ENCODE measurements around the gene ASXL3. TPM values are rescaled to one million over a fixed set of nuclear protein-coding genes. Genes with fewer than 3 reads are reported as not detected.

The ASXL3 gene
- total RNA-seq, 1 donor from 2014 or later: 6.6 TPM

DNA sequence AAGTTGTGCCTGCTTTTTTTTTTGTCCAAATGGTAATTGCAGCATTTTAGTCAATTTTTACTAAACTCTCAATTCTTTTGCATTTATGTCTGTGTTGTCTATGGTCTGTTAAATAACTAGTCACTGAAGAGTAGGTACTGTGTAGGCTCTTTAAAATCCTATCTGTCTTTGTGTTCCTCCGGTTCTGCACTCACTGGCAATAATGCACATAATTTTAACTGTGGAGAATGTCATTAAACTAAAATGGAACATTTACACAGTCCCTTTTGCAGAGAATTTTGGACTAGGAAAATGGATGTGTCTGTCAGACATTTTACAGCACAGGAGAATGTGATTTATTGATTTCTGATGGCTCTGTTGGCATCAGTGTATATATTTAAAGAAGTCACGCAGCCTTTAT lies 116.6 kb downstream of the ASXL3 start:
- Histone ChIP-seq H3K4me3 (no peak overlapping the region), H3K4me1 (no peaks in the 10 kb centered on the region), H3K9me3 (no peaks in the 10 kb centered on the region), H3K36me3 (no peaks in the 10 kb centered on the region), H3K27me3 (no peaks in the 10 kb centered on the region), H3K27ac (no peak overlapping the region)
- no peak for DNase-seq (ENCODE audit: low spot score in 2 of 2)
- TF ChIP-seq, protein P1, sequence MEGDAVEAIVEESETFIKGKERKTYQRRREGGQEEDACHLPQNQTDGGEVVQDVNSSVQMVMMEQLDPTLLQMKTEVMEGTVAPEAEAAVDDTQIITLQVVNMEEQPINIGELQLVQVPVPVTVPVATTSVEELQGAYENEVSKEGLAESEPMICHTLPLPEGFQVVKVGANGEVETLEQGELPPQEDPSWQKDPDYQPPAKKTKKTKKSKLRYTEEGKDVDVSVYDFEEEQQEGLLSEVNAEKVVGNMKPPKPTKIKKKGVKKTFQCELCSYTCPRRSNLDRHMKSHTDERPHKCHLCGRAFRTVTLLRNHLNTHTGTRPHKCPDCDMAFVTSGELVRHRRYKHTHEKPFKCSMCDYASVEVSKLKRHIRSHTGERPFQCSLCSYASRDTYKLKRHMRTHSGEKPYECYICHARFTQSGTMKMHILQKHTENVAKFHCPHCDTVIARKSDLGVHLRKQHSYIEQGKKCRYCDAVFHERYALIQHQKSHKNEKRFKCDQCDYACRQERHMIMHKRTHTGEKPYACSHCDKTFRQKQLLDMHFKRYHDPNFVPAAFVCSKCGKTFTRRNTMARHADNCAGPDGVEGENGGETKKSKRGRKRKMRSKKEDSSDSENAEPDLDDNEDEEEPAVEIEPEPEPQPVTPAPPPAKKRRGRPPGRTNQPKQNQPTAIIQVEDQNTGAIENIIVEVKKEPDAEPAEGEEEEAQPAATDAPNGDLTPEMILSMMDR (IDR thresholded peaks at IDR 0.05): no peak
- intact Hi-C loops (cut with DNase I): no loop called here

DNA sequence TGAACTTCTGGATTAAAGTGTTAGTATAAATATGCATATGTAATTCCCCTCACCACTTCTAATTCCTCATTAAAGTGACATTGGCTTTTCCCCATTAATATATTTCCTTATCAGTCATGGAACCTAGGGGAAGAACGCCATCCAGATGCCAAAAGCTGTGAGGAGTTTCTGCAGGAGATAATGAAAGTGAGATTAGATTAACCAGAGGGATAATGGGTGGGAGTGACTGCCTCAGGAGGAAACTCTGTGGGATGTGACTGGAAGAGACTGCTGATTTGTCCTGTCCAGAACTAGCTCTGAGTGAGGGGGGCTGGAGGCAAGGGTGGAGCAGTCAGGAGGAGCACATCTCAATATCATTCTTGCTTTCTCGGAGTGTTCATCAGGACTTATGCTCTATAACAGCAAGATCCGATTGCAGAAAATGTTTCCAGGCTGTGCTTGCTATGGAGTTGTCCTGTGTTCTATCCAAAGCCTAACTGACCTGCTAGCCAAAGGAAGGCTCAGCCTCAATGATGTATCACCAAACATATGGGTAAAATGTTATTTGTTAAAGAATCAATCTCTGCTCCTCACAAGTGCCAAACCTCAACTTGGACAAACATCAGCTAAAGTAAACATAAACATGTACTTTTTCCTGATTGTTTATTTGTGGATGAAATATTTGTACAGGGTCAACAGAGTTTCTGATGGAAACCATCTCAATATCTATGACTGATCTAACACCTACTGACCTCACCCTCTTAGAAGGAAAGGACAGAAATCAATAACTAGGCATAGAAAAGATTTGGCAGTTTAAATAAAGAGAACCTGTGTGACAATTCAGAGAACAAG lies 118.5 kb downstream of the ASXL3 start:
- H3K27me3 ChIP-seq: no peaks in the 10 kb centered on the region
- TF ChIP-seq, protein P1 (IDR thresholded peaks at IDR 0.05): no peak
- no peak overlapping the region for H3K27ac ChIP-seq
- no peaks in the 10 kb centered on the region for H3K36me3 ChIP-seq
- no peak overlapping the region for H3K4me3 ChIP-seq
- intact Hi-C loops (cut with DNase I): no loop called here
- no peaks in the 10 kb centered on the region for H3K4me1 ChIP-seq
- DNase-seq (ENCODE audit: low spot score in 2 of 2): no peak
- no peaks in the 10 kb centered on the region for H3K9me3 ChIP-seq

DNA sequence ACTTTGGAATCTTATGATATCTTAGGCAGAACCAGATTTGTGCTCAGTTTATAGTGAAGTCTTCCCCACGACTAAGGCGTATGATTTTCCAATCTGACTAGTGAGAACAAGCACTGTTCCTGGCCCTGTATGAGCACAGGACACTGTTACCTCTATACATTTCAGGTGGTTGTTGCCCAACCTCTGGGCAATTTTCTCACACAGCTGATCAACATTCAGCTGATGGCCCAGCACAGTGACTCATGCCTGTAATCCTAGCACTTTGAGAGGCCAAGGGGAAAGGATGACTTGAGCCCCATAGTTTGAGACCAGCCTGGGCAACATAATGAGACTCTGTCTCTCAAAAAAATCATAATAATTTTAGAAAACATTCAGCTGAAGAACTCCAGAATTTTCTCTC lies 119.5 kb downstream of the ASXL3 start:
- intact Hi-C loops (cut with DNase I): no loop called here
- H3K36me3 ChIP-seq: no peaks in the 10 kb centered on the region
- DNase-seq (ENCODE audit: low spot score in 2 of 2): no peak
- TF ChIP-seq, protein P1 (IDR thresholded peaks at IDR 0.05): no peak
- no peak overlapping the region for H3K27ac ChIP-seq
- no peak overlapping the region for H3K4me3 ChIP-seq
- no peaks in the 10 kb centered on the region for H3K4me1 ChIP-seq
- H3K9me3 ChIP-seq: no peaks in the 10 kb centered on the region
- H3K27me3 ChIP-seq: no peaks in the 10 kb centered on the region

DNA sequence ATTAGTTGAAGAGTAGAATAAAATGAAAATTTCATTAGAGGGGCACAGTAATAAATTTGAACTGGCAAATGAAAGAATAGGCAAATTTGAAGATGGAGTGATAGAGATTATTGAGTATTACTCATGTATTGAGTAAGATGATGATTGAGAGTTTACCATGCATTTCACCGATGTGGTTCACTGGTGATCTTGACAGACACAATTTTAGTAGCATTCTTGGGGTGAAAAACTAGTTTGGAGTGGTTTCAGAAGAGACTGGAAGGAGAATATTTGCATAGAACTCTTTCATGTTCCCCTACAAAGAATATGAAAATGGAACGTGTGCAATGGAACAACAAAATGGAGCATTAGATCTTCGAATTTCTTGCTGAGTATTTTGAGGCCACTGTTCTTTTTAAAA lies 121.4 kb downstream of the ASXL3 start:
- no peaks in the 10 kb centered on the region for H3K36me3 ChIP-seq
- intact Hi-C loops (cut with DNase I): no loop called here
- no peaks in the 10 kb centered on the region for H3K27me3 ChIP-seq
- TF ChIP-seq, protein P1 (IDR thresholded peaks at IDR 0.05): no peak
- no peak overlapping the region for H3K27ac ChIP-seq
- H3K4me1 ChIP-seq: no peaks in the 10 kb centered on the region
- no peak overlapping the region for H3K4me3 ChIP-seq
- DNase-seq (ENCODE audit: low spot score in 2 of 2): no peak
- no peaks in the 10 kb centered on the region for H3K9me3 ChIP-seq

DNA sequence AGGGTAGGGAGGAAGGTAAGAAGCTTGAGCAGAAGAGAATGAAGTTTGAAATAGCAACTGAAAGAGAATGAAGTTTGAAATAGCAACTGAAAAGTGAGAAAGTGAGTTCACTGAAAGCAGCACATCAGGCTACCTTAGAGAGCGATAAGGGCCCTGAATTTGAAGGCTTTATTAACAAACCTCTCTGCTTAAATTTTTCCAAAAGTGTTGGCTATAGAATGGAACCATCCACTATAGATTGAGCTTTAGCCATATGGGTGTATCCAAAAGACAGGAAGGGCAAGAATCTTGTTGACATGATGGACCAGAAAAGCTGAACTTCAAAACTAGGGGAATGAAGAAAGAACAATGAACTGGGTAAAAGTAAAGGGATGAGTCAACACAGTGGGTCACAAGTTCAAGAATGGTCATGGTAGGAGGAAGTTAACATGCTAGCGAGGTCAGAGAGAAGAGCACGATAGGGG lies 122.5 kb downstream of the ASXL3 start:
- no peak overlapping the region for H3K4me3 ChIP-seq
- TF ChIP-seq, protein P1 (IDR thresholded peaks at IDR 0.05): no peak

More for the DNA sequence above, 122.5 kb downstream of the ASXL3 start:
- Histone ChIP-seq H3K36me3 (no peaks in the 10 kb centered on the region), H3K27me3 (no peaks in the 10 kb centered on the region), H3K4me1 (no peaks in the 10 kb centered on the region), H3K27ac (no peak overlapping the region), H3K9me3 (no peaks in the 10 kb centered on the region)
- no peak for DNase-seq (ENCODE audit: low spot score in 2 of 2)
- intact Hi-C loops (cut with DNase I): no loop called here

All from ascending aorta (tissue), 2 donors.